ENCODE data around the gene GOT2. TPM values are rescaled to one million over a fixed set of nuclear protein-coding genes. Genes with fewer than 3 reads are reported as not detected.
A peak's percentile ranks its signal among the peaks of the same experiment; 100 is the strongest.

The GOT2 gene
- total and polyA plus RNA-seq, 4 donors: 29.4 to 56.6 (median 38.2) TPM

DNA sequence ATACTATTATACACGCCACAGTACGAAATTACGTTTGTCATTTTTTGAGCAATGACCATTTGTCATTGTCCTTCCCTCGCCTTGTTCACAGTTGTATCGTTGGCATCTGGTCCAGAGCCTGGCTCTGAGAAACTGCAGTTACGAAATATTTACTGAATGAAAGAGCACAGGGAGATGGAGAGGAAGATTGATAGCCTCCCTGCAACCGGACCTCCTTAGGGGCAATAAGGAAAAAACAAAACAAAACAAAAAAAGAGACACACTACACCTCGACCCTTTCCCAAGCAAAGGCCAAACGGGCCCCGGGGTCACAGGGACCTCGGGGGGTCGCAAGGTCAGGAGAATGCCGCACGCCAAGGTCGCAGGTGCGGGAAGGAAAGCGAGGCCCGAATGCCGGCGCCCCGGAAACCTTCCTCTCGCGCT lies 857 bp downstream of the GOT2 start:
- Histone ChIP-seq H3K4me1 (ENCODE audit: control insufficient read depth in 5 of 5, insufficient read depth in 5 of 5, low read length in 5 of 5) (peaks cover 0 to 12% (median 5%) of the 10 kb centered on the region in 5 donors), H3K27me3 (ENCODE audit: control insufficient read depth in 3 of 3, insufficient read depth in 3 of 3, low read length in 2 of 3) (no peaks in the 10 kb centered on the region), H3K36me3 (ENCODE audit: control insufficient read depth in 4 of 4, insufficient read depth in 4 of 4, low read length in 4 of 4) (peaks cover 0 to 5% (median 1%) of the 10 kb centered on the region in 4 donors), H3K9me3 (ENCODE audit: control insufficient read depth in 4 of 4, insufficient read depth in 3 of 4, low read length in 3 of 4) (no peaks in the 10 kb centered on the region), H3K9ac (ENCODE audit: insufficient read depth in 1 of 2, low read length in 2 of 2) (peak overlapping the region; percentile 55 to 82), H3K4me3 (peak overlapping the region; percentile 97), H3K27ac (ENCODE audit: low read depth in 1 of 2, low read length in 1 of 2) (peak overlapping the region; percentile 84 to 85)
- no peak for ATAC-seq (ENCODE audit: insufficient read depth, low FRiP score)
- WGBS, 2 donors: 2 to 5% methylated on average over 19 to 23 of the region's 23 CpGs
- TF ChIP-seq, protein P1, sequence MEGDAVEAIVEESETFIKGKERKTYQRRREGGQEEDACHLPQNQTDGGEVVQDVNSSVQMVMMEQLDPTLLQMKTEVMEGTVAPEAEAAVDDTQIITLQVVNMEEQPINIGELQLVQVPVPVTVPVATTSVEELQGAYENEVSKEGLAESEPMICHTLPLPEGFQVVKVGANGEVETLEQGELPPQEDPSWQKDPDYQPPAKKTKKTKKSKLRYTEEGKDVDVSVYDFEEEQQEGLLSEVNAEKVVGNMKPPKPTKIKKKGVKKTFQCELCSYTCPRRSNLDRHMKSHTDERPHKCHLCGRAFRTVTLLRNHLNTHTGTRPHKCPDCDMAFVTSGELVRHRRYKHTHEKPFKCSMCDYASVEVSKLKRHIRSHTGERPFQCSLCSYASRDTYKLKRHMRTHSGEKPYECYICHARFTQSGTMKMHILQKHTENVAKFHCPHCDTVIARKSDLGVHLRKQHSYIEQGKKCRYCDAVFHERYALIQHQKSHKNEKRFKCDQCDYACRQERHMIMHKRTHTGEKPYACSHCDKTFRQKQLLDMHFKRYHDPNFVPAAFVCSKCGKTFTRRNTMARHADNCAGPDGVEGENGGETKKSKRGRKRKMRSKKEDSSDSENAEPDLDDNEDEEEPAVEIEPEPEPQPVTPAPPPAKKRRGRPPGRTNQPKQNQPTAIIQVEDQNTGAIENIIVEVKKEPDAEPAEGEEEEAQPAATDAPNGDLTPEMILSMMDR (IDR thresholded peaks at IDR 0.05; ENCODE audit: control extremely low read depth, extremely low read depth): no peak
- DNase-seq: peak in 1 of 3 donors; percentile 30

DNA sequence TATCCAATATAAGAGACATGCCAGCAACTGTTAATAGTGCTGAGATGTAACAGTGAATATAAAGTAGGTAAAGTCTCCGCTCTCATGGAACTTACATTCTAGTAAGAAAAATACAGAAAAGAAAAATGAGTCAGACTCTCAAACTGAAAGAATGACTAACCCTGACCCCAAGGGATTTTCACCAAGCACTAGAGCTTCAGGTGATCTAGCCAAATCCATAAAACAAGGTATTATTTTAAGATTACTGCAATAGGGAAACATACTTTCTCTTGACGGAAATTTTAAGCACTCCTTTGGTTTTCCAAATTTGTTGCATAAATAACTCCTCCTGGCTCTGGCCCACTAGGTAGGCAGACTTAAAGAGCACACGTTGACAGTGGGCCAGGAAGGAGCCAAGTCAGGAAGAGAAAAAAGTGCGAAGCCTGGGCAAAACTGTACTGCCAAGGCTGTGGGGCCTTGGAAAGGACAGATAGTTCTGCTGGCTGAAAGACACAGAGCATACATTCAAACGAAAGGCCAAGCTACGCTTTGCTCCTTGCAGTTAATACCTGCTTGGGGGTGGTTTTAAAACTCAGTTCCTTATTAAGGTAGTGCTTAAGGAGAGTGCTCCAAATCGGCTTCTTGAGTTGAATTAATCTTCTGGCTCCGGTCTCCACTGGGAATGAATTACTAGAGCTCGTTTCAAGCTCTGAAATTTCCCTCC lies 1.4 kb downstream of the GOT2 start:
- Histone ChIP-seq H3K27me3 (ENCODE audit: control insufficient read depth in 3 of 3, insufficient read depth in 3 of 3, low read length in 2 of 3) (no peaks in the 10 kb centered on the region), H3K36me3 (ENCODE audit: control insufficient read depth in 4 of 4, insufficient read depth in 4 of 4, low read length in 4 of 4) (peaks cover 0 to 5% (median 1%) of the 10 kb centered on the region in 4 donors), H3K9me3 (ENCODE audit: control insufficient read depth in 4 of 4, insufficient read depth in 3 of 4, low read length in 3 of 4) (no peaks in the 10 kb centered on the region), H3K4me3 (no peak overlapping the region), H3K4me1 (ENCODE audit: control insufficient read depth in 5 of 5, insufficient read depth in 5 of 5, low read length in 5 of 5) (peaks cover 0 to 12% (median 5%) of the 10 kb centered on the region in 5 donors), H3K27ac (ENCODE audit: low read depth in 1 of 2, low read length in 1 of 2) (peak overlapping the region in 1 of 2 donors; percentile 85), H3K9ac (ENCODE audit: insufficient read depth in 1 of 2, low read length in 2 of 2) (peak overlapping the region; percentile 55 to 82)
- no peak for ATAC-seq (ENCODE audit: insufficient read depth, low FRiP score)
- WGBS, 2 donors: 48 to 69% methylated on average over 9 of the region's 9 CpGs
- DNase-seq: no peak
- TF ChIP-seq, protein P1 (IDR thresholded peaks at IDR 0.05; ENCODE audit: control extremely low read depth, extremely low read depth): no peak

DNA sequence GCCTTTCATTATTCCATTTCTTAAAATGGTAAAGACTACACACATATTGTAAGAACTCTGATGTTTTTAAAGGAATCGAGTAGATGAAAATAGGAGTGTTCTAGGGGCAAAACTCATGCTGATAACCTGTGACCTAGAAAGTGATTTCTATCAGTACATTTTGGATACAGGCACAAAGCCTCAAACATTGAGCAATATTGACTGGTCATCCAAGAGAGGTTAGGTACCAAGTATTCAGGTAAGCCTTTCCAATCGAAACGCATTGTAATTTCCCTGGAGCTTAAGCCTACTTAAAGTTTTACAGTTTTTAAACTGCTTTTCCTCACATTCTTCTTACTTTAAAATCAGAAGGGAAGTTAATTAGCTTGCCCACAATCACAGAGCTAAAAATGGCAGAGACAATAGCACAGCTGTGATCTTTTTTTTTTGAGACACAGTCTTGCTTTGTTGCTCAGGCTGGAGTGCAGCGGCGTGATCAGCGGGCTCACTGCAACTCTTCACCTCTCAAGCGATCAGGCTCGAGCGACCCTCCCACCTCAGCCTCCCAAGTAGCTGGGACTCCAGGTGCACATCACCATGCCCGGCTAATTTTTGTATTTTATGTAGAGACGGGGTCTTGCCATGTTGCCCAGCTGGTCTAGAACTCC lies 3.3 kb downstream of the GOT2 start:
- Histone ChIP-seq H3K4me1 (ENCODE audit: control insufficient read depth in 5 of 5, insufficient read depth in 5 of 5, low read length in 5 of 5) (peaks cover 0 to 12% (median 5%) of the 10 kb centered on the region in 5 donors), H3K27ac (ENCODE audit: low read depth in 1 of 2, low read length in 1 of 2) (no peak overlapping the region), H3K4me3 (no peak overlapping the region), H3K36me3 (ENCODE audit: control insufficient read depth in 4 of 4, insufficient read depth in 4 of 4, low read length in 4 of 4) (peaks cover 0 to 5% (median 1%) of the 10 kb centered on the region in 4 donors), H3K9me3 (ENCODE audit: control insufficient read depth in 4 of 4, insufficient read depth in 3 of 4, low read length in 3 of 4) (no peaks in the 10 kb centered on the region), H3K27me3 (ENCODE audit: control insufficient read depth in 3 of 3, insufficient read depth in 3 of 3, low read length in 2 of 3) (no peaks in the 10 kb centered on the region), H3K9ac (ENCODE audit: insufficient read depth in 1 of 2, low read length in 2 of 2) (no peak overlapping the region)
- DNase-seq: no peak
- TF ChIP-seq, protein P1 (IDR thresholded peaks at IDR 0.05; ENCODE audit: control extremely low read depth, extremely low read depth): no peak
- 96 to 98% methylated on average over 11 of the region's 11 CpGs for WGBS, 2 donors
- ATAC-seq (ENCODE audit: insufficient read depth, low FRiP score): no peak

Measured in lung (tissue), 12 donors.